Heart right ventricle (tissue), 16 donors: ENCODE results near the gene TNFAIP8L3. TPM values are rescaled to one million over a fixed set of nuclear protein-coding genes. Genes with fewer than 3 reads are reported as not detected.

Source experiments
- ATAC-seq, 8 donors: fragments of 200-7000 bp; cut with Tn5 transposase; one replicate each; pipeline ENCODE4 v1.9.1; 2020; ENCODE audit warnings: mild to moderate bottlenecking in 8 of 8, moderate library complexity in 8 of 8, moderate number of reproducible peaks in 1 of 8
- DNase-seq, 2 donors: peaks; one replicate each; pipeline ENCODE4 v3.0.0-alpha.2; 2020
- H3K27ac ChIP-seq, 10 donors: fragments of 200-600 bp; sonication (generic) in 2 of 10; one replicate each; pipeline versions ENCODE4 v1.5.0 to v1.8.0; 2020 to 2022; ENCODE audit warnings: mild to moderate bottlenecking in 3 of 10
- H3K27me3 ChIP-seq, 7 donors: fragments of 200-600 bp; one replicate each; pipeline ENCODE4 v1.8.0; 2021 to 2022; ENCODE audit warnings: mild to moderate bottlenecking in 2 of 7
- H3K36me3 ChIP-seq, 9 donors: fragments of 200-600 bp; sonication (generic) in 1 of 9; one replicate each; pipeline versions ENCODE4 v1.5.0 to v1.8.0; 2020 to 2022; ENCODE audit warnings: mild to moderate bottlenecking in 2 of 9
- H3K4me1 ChIP-seq, 9 donors: fragments of 200-600 bp; sonication (generic) in 1 of 9; one replicate each; pipeline versions ENCODE4 v1.5.0 to v1.8.0; 2020 to 2022; ENCODE audit warnings: mild to moderate bottlenecking in 4 of 9
- H3K4me3 ChIP-seq, 10 donors: fragments of 200-600 bp; sonication (generic) in 2 of 10; one replicate each; pipeline versions ENCODE4 v1.5.0 to v1.8.0; 2020 to 2022; ENCODE audit warnings: mild to moderate bottlenecking in 7 of 10, moderate library complexity in 2 of 10
- H3K9me3 ChIP-seq, 11 donors: fragments of 200-600 bp in 10 of 11; sonication (generic) in 2 of 11; one replicate each; pipeline versions ENCODE4 v1.5.0 to v1.8.0; 2013 to 2022; ENCODE audit warnings: mild to moderate bottlenecking in 2 of 11, control low read depth in 1 of 11, moderate library complexity in 1 of 11
- WGBS, 2 donors: extraction: QIAGEN DNeasy Blood & Tissue Kit; methylation state at CpG; one replicate each; pipeline ENCODE4 v1.1.7; 2013; ENCODE audit warnings: inconsistent platforms in 1 of 2; 5-methylcytosine and 5-hydroxymethylcytosine counted together
- intact Hi-C, 10 donors: fragments of 100-400 bp; cut with DNase I; formaldehyde crosslinking; loops; one replicate each; pipeline versions ENCODE4 v1.11.1 to v1.14.2; 2022
- polyA plus RNA-seq, 2 donors: library from polyadenylated mRNA; stranded (reverse); fragments of 200-250 nt; gene quantifications; one replicate each; pipeline ENCODE4 v1.2.3, GENCODE V29; 2013
- total RNA-seq, 10 donors: library from RNA; stranded (reverse); fragmentation: NEBNext Ultra II Directional in 3 of 10; extraction: Animal tissue kit (Norgen Biotek cat#: 25700) in 3 of 10; gene quantifications; one replicate each; pipeline versions ENCODE4 v1.2.1 to v1.2.4, GENCODE V29; 2021 to 2023
- TF ChIP-seq, protein P1 (sequence below), 9 donors: fragments of 200-600 bp; sonication (generic) in 2 of 9; IDR thresholded peaks; one replicate each; pipeline versions ENCODE4 v1.5.0 to v1.8.0; 2021 to 2022; ENCODE audit warnings: antibody characterized with exemption in 9 of 9, mild to moderate bottlenecking in 5 of 9, moderate library complexity in 1 of 9
- donor health status: Arrhythmogenic right ventricular cardiomyopathy.
- donor health status: ischemic (EF 13 %, LVEDD 7.1; RV severe dilation, severe dysfunction).
- donor health status: healthy with polysubstance abuse.
- donor health status: DM: no; HTN: yes; CAD: no.
- donor health status: DM: no; HTN: no; CAD: no.
- donor health status: ischemic (EF 25% LVEDD 6.9; RV normal size, moderate dysfunction).
- donor health status: ischemic (EF 25% LVEDD 5.7; RV mildly dilated, moderate dysfunction).
- donor health status: healthy.
- donor health status: DM: yes; HTN: yes; CAD: no.
- donor health status: Ischemic cardiomyopathy.
- donor health status: ischemic (EF 35%, LVEDD 5.7; RV mildly dilated, moderate dysfunction).
- donor health status: nonischemic (EF 11% LVEDD 7.7; RV severe dilation, severe dysfunction).
- donor health status: DM: yes; HTN: yes; CAD: no.
- donor health status: PGD.
- donor health status: ischemic (EF 29% LVEDD 5.4; RV normal size, mild dysfunction).
- donor health status: nonischemic (EF 23%, LVEDD 6.1; RV moderate dilation, normal function).

Gene TNFAIP8L3
- total and polyA plus RNA-seq, 12 donors: 1.3 to 14.4 (median 3.4) TPM

DNA sequence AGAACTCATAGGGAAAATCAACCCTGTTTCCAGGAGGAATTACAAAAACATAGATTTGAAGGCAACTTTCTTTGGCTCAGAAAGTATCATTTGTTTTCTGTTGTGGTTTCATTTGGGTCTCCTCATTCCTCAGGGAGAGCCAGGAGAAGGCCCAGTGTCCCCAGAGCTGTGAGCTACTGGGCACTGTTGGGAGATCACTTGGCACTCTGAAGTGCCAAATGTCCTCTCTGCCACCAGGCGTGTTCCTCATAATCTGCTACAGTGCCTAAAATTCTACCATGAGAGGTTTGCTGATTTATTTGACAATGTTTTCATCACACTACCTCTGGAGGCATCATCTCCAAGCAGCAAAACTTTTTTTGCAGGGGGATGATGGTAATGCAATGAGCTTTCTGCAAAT is 17.4 kb upstream of the TNFAIP8L3 start:
- Histone ChIP-seq H3K27ac (no peak overlapping the region), H3K4me1 (peaks cover 0 to 23% (median 13%) of the 10 kb centered on the region in 9 donors), H3K27me3 (peaks cover 0 to 7% (median 0%) of the 10 kb centered on the region in 7 donors), H3K36me3 (no peaks in the 10 kb centered on the region), H3K4me3 (no peak overlapping the region), H3K9me3 (no peaks in the 10 kb centered on the region)
- WGBS, 2 donors: 50 to 78% methylated on average over 1 of the region's 1 CpG
- TF ChIP-seq, protein P1, sequence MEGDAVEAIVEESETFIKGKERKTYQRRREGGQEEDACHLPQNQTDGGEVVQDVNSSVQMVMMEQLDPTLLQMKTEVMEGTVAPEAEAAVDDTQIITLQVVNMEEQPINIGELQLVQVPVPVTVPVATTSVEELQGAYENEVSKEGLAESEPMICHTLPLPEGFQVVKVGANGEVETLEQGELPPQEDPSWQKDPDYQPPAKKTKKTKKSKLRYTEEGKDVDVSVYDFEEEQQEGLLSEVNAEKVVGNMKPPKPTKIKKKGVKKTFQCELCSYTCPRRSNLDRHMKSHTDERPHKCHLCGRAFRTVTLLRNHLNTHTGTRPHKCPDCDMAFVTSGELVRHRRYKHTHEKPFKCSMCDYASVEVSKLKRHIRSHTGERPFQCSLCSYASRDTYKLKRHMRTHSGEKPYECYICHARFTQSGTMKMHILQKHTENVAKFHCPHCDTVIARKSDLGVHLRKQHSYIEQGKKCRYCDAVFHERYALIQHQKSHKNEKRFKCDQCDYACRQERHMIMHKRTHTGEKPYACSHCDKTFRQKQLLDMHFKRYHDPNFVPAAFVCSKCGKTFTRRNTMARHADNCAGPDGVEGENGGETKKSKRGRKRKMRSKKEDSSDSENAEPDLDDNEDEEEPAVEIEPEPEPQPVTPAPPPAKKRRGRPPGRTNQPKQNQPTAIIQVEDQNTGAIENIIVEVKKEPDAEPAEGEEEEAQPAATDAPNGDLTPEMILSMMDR (IDR thresholded peaks at IDR 0.05): no peak
- intact Hi-C loops: no loop called here
- ATAC-seq: peak in 1 of 8 donors; percentile 36
- no peak for DNase-seq

DNA sequence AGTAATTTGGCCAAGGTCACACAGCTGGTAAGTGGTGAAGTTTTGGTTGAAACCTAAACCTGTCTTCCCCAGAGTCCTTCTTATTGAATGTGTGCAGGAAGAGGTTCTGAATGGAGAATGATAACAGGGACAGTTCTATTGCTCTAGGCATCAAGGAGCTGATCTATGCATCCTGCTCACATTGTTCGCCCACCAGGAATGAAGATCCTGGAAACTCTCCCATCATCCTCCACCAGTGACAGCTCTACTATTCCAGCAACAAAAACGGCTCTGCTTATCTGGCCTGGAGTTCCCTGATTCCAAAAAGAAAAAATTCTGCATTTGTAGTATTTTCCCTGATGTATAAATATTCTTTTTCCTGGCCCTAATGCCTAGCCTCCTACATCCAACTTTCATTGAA is 16.4 kb upstream of the TNFAIP8L3 start:
- no peak for ATAC-seq
- TF ChIP-seq, protein P1 (IDR thresholded peaks at IDR 0.05): no peak
- Histone ChIP-seq H3K27ac (no peak overlapping the region), H3K4me1 (peaks cover 0 to 23% (median 13%) of the 10 kb centered on the region in 9 donors), H3K9me3 (no peaks in the 10 kb centered on the region), H3K36me3 (no peaks in the 10 kb centered on the region), H3K27me3 (peaks cover 0 to 7% (median 0%) of the 10 kb centered on the region in 7 donors), H3K4me3 (no peak overlapping the region)
- intact Hi-C loops: no loop called here
- 61% methylated on average over 2 of the region's 2 CpGs for WGBS, 2 donors
- DNase-seq: no peak

- 95 to 98% methylated on average over 3 of the region's 3 CpGs for WGBS, 2 donors
- Histone ChIP-seq H3K4me3 (no peak overlapping the region), H3K9me3 (no peaks in the 10 kb centered on the region), H3K27me3 (peaks cover 0 to 5% (median 0%) of the 10 kb centered on the region in 7 donors), H3K4me1 (peaks cover 0 to 23% (median 13%) of the 10 kb centered on the region in 9 donors), H3K27ac (no peak overlapping the region), H3K36me3 (no peaks in the 10 kb centered on the region)
- ATAC-seq (no peak), DNase-seq (no peak)
- TF ChIP-seq, protein P1 (IDR thresholded peaks at IDR 0.05): no peak
- intact Hi-C loops: no loop called here
These were observed 15.5 kb upstream of the TNFAIP8L3 start for GRCh38 chr15:51110171-51110570.

DNA sequence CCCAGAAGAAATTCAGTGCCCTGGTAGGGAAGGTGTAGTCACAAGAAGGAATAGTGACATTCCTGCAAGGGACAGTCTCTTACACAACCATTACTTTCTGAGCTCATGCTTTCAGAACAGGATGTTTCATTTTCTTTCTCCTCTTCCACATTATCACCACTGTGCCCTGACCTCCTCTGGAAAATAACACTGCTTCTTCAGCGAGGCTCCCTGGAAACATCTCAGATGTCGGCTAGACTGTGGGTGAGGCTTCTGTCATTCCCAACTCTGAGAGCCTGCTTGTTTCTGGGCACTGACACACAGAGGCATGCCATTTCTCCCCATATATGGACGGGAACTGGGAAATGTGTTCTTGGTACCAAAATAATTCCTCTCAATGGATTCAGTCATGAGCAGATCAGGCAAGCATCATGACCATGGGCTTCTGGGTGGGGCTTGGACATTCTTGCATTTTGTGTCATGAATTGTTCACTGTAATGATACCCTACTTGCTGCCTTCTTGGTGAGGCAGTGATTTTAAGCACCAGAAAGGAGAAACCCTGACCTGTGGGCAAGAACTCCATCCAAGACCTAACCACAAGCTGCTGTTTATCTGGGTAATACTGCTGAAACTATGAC is 14.3 kb upstream of the TNFAIP8L3 start:
- intact Hi-C loops: no loop called here
- ATAC-seq (peak; percentile 35 to 78 (median 47)), DNase-seq (no peak)
- Histone ChIP-seq H3K4me3 (no peak overlapping the region), H3K27me3 (peaks cover 0 to 11% (median 0%) of the 10 kb centered on the region in 7 donors), H3K36me3 (no peaks in the 10 kb centered on the region), H3K27ac (peak overlapping the region in 5 of 10 donors; percentile 22 to 45 (median 34)), H3K9me3 (no peaks in the 10 kb centered on the region), H3K4me1 (peaks cover 0 to 33% (median 21%) of the 10 kb centered on the region in 9 donors)
- TF ChIP-seq, protein P1 (IDR thresholded peaks at IDR 0.05): no peak
- 15 to 21% methylated on average over 3 of the region's 3 CpGs for whole genome bisulfite sequencing, 2 donors
